Mesendoderm (in vitro differentiated cells): ENCODE measurements around the gene ZNF219.

Experiments
- DNase-seq: peaks from one replicate; pipeline ENCODE4 v3.0.0; 2013
- H2AK5ac ChIP-seq: 2 replicates; pipeline ENCODE4 v1.6.1; 2013; ENCODE audit warnings: low read length, inconsistent platforms
- H2BK120ac ChIP-seq: 2 replicates; pipeline ENCODE4 v1.6.1; 2013; ENCODE audit warnings: low read depth, mild to moderate bottlenecking, low read length, moderate library complexity, mixed read lengths
- H2BK15ac ChIP-seq: replicated peaks from 2 replicates; pipeline ENCODE4 v1.6.1; 2013; ENCODE audit warnings: low read depth, mild to moderate bottlenecking, moderate library complexity
- H2BK5ac ChIP-seq: 2 replicates; pipeline ENCODE4 v1.6.1; 2013; ENCODE audit warnings: low read length, inconsistent platforms
- H3K18ac ChIP-seq: 2 replicates; pipeline ENCODE4 v1.6.1; 2013; ENCODE audit warnings: mild to moderate bottlenecking, low read length, mixed read lengths
- H3K23ac ChIP-seq: one replicate; pipeline ENCODE4 v1.6.1; 2013; ENCODE audit warnings: low read length
- H3K27ac ChIP-seq: 2 replicates; pipeline ENCODE4 v1.5.1; 2013; ENCODE audit warnings: low read depth, mild to moderate bottlenecking, inconsistent platforms, low read length, moderate library complexity
- H3K27me3 ChIP-seq: 2 replicates; pipeline ENCODE4 v1.6.1; 2013; ENCODE audit warnings: low read length, control low read depth, mild to moderate bottlenecking, inconsistent platforms; ENCODE audit not compliant: insufficient read depth, poor library complexity
- H3K36me3 ChIP-seq: 2 replicates; pipeline ENCODE4 v1.6.1; 2013; ENCODE audit warnings: low read length, inconsistent platforms; ENCODE audit not compliant: control insufficient read depth, insufficient read depth
- H3K4ac ChIP-seq: one replicate; pipeline ENCODE4 v1.6.1; 2013; ENCODE audit warnings: low read depth, mild to moderate bottlenecking, low read length, moderate library complexity
- H3K4me1 ChIP-seq: 2 replicates; pipeline ENCODE4 v1.6.1; 2013; ENCODE audit warnings: low read depth, low read length, inconsistent platforms; ENCODE audit not compliant: control insufficient read depth
- H3K4me2 ChIP-seq: 2 replicates; pipeline ENCODE4 v1.6.1; 2013; ENCODE audit warnings: low read length
- H3K4me3 ChIP-seq: 2 replicates; pipeline ENCODE4 v1.5.1; 2013; ENCODE audit warnings: mild to moderate bottlenecking, low read length
- H3K56ac ChIP-seq: one replicate; pipeline ENCODE4 v1.6.1; 2013; ENCODE audit warnings: low read length
- H3K79me1 ChIP-seq: 2 replicates; pipeline ENCODE4 v1.6.1; 2013; ENCODE audit warnings: low read length, inconsistent platforms
- H3K79me2 ChIP-seq: 2 replicates; pipeline ENCODE4 v1.6.1; 2013; ENCODE audit warnings: mild to moderate bottlenecking, low read length; ENCODE audit not compliant: control insufficient read depth, insufficient read depth
- H3K9ac ChIP-seq: 2 replicates; pipeline ENCODE4 v1.6.1; 2013; ENCODE audit warnings: low read length, inconsistent platforms
- H4K5ac ChIP-seq: one replicate; pipeline ENCODE4 v1.6.1; 2013; ENCODE audit warnings: low read length
- H4K8ac ChIP-seq: one replicate; pipeline ENCODE4 v1.6.1; 2013; ENCODE audit warnings: low read depth, mild to moderate bottlenecking, control low read depth, low read length, moderate library complexity
- WGBS: extraction: QIAGEN DNeasy Blood & Tissue Kit; methylation state at CpG from one replicate; pipeline ENCODE4 v1.1.7; 2013; ENCODE audit warnings: low lambda C conversion rate, missing lambda C conversion rate; ENCODE audit not compliant: insufficient coverage; ENCODE audit errors: extremely low coverage; 5-methylcytosine and 5-hydroxymethylcytosine counted together

The ZNF219 gene

DNA sequence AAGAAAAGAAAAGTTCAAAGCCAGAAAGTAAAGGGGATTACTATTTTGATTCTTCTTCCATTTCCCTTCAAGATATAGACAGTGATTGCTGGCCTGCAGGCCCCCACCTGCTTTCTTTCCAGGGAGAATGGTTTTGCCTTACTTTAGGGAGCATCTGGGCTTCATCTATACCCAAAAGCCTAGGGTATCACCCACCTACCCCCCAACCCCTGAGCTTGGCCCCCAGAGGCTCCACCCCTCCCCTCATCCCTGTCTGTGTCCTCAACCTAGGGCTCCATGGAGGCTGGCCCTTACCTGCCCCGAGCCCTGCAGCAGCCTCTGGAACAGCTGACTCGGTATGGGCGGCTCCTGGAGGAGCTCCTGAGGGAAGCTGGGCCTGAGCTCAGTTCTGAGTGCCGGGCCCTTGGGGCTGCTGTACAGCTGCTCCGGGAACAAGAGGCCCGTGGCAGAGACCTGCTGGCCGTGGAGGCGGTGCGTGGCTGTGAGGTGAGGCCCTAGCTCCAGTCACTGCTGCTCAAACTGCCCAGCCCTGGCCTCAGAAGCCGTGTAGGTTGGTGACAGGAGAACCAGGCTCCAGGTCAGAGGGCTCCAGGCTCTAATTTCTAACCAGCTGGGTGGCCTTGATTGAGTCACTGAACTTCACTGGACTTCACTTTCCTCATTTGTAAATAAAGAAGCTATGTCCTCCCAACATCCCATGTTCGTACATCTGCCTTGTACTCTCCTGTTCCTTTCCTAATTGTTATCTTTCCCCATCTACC lies 14.7 kb downstream of the ZNF219 start:
- Histone ChIP-seq H3K79me1 (no peaks in the 10 kb centered on the region), H3K4me1 (no peaks in the 10 kb centered on the region), H4K5ac (no peak overlapping the region), H3K4me2 (no peak overlapping the region), H3K4me3 (no peak overlapping the region), H3K79me2 (no peaks in the 10 kb centered on the region), H3K27me3 (no peaks in the 10 kb centered on the region), H2AK5ac (no peak overlapping the region), H3K18ac (no peak overlapping the region), H3K36me3 (peaks cover 29% of the 10 kb centered on the region), H2BK5ac (no peak overlapping the region), H3K27ac (no peak overlapping the region), H3K56ac (no peak overlapping the region), H3K23ac (no peak overlapping the region), H3K4ac (no peak overlapping the region), H2BK15ac (no peak overlapping the region), H4K8ac (no peak overlapping the region), H2BK120ac (no peak overlapping the region), H3K9ac (no peak overlapping the region)
- no CpG with 5 or more reads among the region's 11 CpGs for WGBS
- DNase-seq, result no peak

- H2BK120ac ChIP-seq, result no peak overlapping the region
- no peaks in the 10 kb centered on the region for H3K79me2 ChIP-seq
- no peak overlapping the region for H3K56ac ChIP-seq
- no peak overlapping the region for H3K27ac ChIP-seq
- H2AK5ac ChIP-seq, result no peak overlapping the region
- H3K4me3 ChIP-seq, result no peak overlapping the region
- WGBS, result no CpG with 5 or more reads among the region's 30 CpGs
- H4K8ac ChIP-seq, result no peak overlapping the region
- no peak overlapping the region for H2BK15ac ChIP-seq
- no peak for DNase-seq
- peaks cover 34% of the 10 kb centered on the region for H3K36me3 ChIP-seq
- no peak overlapping the region for H3K18ac ChIP-seq
- H3K27me3 ChIP-seq, result no peaks in the 10 kb centered on the region
- H3K79me1 ChIP-seq, result no peaks in the 10 kb centered on the region
- no peak overlapping the region for H3K23ac ChIP-seq
- no peak overlapping the region for H3K4me2 ChIP-seq
- no peaks in the 10 kb centered on the region for H3K4me1 ChIP-seq
- H3K9ac ChIP-seq, result no peak overlapping the region
- no peak overlapping the region for H2BK5ac ChIP-seq
- H4K5ac ChIP-seq, result no peak overlapping the region
- no peak overlapping the region for H3K4ac ChIP-seq
Measured at GRCh38 chr14:21081521-21082142, 16.8 kb downstream of the ZNF219 start.

DNA sequence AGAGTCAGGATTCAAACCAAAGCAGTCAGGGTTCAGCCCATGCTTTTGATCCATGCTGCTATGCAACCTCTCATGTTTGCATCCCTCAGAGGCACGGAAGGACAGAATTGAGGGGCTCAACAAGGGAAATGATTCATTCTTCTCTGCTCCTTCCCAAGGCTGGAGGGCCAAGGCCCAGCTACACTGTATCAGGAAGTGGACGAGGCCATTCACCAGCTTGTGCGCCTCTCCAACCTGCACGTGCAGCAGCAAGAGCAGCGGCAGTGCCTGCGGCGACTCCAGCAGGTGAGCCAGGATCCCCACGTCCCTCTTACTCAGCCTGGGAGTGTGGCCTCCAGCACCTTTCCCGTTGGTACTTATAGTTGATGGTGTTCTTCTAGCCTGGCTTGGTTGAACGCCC lies 19.7 kb downstream of the ZNF219 start:
- no peak overlapping the region for H3K4me2 ChIP-seq
- H3K79me1 ChIP-seq, result no peaks in the 10 kb centered on the region
- no peak overlapping the region for H2AK5ac ChIP-seq
- H3K36me3 ChIP-seq, result peaks cover 29% of the 10 kb centered on the region
- H4K5ac ChIP-seq, result no peak overlapping the region
- H3K4me1 ChIP-seq, result no peaks in the 10 kb centered on the region
- H3K79me2 ChIP-seq, result no peaks in the 10 kb centered on the region
- no peak overlapping the region for H3K56ac ChIP-seq
- H3K27me3 ChIP-seq, result no peaks in the 10 kb centered on the region
- H3K18ac ChIP-seq, result no peak overlapping the region
- H3K23ac ChIP-seq, result no peak overlapping the region
- H2BK5ac ChIP-seq, result no peak overlapping the region
- no peak overlapping the region for H3K27ac ChIP-seq
- no peak overlapping the region for H3K4ac ChIP-seq
- H4K8ac ChIP-seq, result no peak overlapping the region
- no peak for DNase-seq
- no CpG with 5 or more reads among the region's 10 CpGs for WGBS
- no peak overlapping the region for H2BK120ac ChIP-seq
- no peak overlapping the region for H2BK15ac ChIP-seq
- no peak overlapping the region for H3K4me3 ChIP-seq
- no peak overlapping the region for H3K9ac ChIP-seq

- H3K27ac ChIP-seq, result no peak overlapping the region
- H2BK120ac ChIP-seq, result no peak overlapping the region
- H3K4me1 ChIP-seq, result no peaks in the 10 kb centered on the region
- no peak overlapping the region for H3K4ac ChIP-seq
- no peak overlapping the region for H3K4me2 ChIP-seq
- no peak overlapping the region for H4K5ac ChIP-seq
- H3K23ac ChIP-seq, result no peak overlapping the region
- no CpG with 5 or more reads among the region's 5 CpGs for WGBS
- no peak overlapping the region for H4K8ac ChIP-seq
- no peak for DNase-seq
- H3K18ac ChIP-seq, result no peak overlapping the region
- H3K27me3 ChIP-seq, result no peaks in the 10 kb centered on the region
- H2BK5ac ChIP-seq, result no peak overlapping the region
- H3K79me1 ChIP-seq, result peaks cover under 1% of the 10 kb centered on the region
- no peak overlapping the region for H2BK15ac ChIP-seq
- H3K9ac ChIP-seq, result no peak overlapping the region
- no peak overlapping the region for H3K56ac ChIP-seq
- no peak overlapping the region for H3K4me3 ChIP-seq
- no peak overlapping the region for H2AK5ac ChIP-seq
- H3K36me3 ChIP-seq, result peaks cover 31% of the 10 kb centered on the region
- no peaks in the 10 kb centered on the region for H3K79me2 ChIP-seq
Measured at GRCh38 chr14:21078287-21078686, 20.2 kb downstream of the ZNF219 start.

DNA sequence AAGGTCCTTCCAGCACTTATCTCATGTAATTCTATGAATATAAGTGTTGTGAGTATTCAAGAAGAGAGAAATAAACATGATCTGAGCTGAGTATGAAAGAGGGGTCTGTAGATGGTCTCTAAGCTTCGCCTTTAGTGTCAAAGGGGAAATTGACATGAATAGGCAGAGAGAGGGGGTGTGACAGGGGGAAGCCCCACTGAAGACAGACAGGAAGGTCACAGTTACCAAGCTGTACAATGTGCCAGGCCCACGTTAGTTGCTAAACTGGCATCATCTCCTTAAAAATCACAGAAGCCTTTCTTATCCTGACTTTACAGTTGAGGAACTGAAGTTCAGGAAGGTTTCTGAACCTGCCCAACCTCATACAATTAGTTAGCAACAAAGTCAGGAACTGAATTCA lies 20.8 kb downstream of the ZNF219 start:
- H3K27me3 ChIP-seq, result no peaks in the 10 kb centered on the region
- H3K27ac ChIP-seq, result no peak overlapping the region
- H3K4me3 ChIP-seq, result no peak overlapping the region
- no CpG with 5 or more reads among the region's 2 CpGs for WGBS
- H3K18ac ChIP-seq, result no peak overlapping the region
- H2BK15ac ChIP-seq, result no peak overlapping the region
- H3K4me2 ChIP-seq, result no peak overlapping the region
- H4K8ac ChIP-seq, result no peak overlapping the region
- no peak overlapping the region for H3K9ac ChIP-seq
- no peak overlapping the region for H2BK120ac ChIP-seq
- no peak overlapping the region for H3K23ac ChIP-seq
- no peak overlapping the region for H2AK5ac ChIP-seq
- H3K56ac ChIP-seq, result no peak overlapping the region
- H3K79me1 ChIP-seq, result peaks cover 5% of the 10 kb centered on the region
- H3K36me3 ChIP-seq, result peaks cover 30% of the 10 kb centered on the region
- no peak for DNase-seq
- H4K5ac ChIP-seq, result no peak overlapping the region
- no peak overlapping the region for H3K4ac ChIP-seq
- H2BK5ac ChIP-seq, result no peak overlapping the region
- H3K4me1 ChIP-seq, result no peaks in the 10 kb centered on the region
- peaks cover 1% of the 10 kb centered on the region for H3K79me2 ChIP-seq
